Suprapubic skin (tissue), 4 donors: ENCODE results near the gene SLC10A3.

Experiments
- EP300 ChIP-seq: sonication (generic); formaldehyde crosslinking; IDR thresholded peaks from one replicate; pipeline ENCODE4 v1.6.1; 2017; ENCODE audit warnings: antibody characterized with exemption
- POLR2A ChIP-seq, 2 donors: fragments of 450-650 bp; IDR thresholded peaks; one replicate each; pipeline ENCODE4 v1.6.1; 2017; ENCODE audit warnings: antibody characterized with exemption in 2 of 2, mild to moderate bottlenecking in 2 of 2, moderate library complexity in 2 of 2
- POLR2AphosphoS5 ChIP-seq, 3 donors: sonication (generic); formaldehyde crosslinking; IDR thresholded peaks; one replicate each; pipeline ENCODE4 v1.6.1; 2017; ENCODE audit warnings: antibody characterized with exemption in 3 of 3
- TF ChIP-seq, protein P1 (sequence below), 2 donors: fragments of 200-600 bp in 1 of 2; fragments of 450-650 bp in 1 of 2; sonication (generic) in 1 of 2; IDR thresholded peaks; one replicate each; pipeline ENCODE4 v1.5.1; 2016 to 2019; ENCODE audit warnings: antibody characterized with exemption in 2 of 2, mild to moderate bottlenecking in 1 of 2, moderate library complexity in 1 of 2

DNA sequence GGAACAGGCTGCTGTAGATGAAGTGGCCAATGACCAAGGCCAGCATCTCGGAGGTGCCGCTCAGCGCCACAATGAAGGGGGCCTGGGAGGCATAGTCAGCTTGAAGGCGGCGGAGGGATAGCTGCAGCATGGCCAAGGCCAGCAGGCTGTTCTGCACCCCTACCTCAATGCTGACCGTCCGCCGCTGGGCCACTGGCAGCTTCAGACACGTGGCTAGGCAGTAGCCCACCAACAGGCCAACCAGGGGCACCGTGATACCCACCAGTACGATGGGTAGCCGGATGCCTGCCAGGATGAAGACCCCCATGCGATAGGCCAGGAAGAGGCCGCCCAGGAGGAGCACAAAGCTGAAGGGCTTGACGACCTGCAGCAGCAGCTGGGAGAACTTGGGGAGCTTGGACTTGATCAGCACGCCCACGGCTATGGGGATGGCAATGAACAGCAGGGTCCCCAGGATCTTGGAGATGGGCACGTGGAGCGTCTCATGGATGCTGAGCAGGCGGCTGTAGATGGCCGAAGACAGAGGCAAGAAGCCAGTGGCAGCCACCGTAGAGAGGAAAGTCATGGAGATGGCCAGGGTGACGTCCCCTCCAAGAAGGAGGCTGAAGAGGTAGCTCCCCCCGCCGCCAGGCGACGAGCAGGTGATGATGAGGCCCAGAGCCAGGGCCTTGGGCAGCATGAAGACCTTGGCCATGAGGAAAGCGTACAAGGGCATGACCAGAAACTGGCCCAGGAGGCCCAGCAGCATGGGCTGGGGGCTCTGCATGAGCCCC lies 2.7 kb downstream of the SLC10A3 start:
- TF ChIP-seq, protein P1, sequence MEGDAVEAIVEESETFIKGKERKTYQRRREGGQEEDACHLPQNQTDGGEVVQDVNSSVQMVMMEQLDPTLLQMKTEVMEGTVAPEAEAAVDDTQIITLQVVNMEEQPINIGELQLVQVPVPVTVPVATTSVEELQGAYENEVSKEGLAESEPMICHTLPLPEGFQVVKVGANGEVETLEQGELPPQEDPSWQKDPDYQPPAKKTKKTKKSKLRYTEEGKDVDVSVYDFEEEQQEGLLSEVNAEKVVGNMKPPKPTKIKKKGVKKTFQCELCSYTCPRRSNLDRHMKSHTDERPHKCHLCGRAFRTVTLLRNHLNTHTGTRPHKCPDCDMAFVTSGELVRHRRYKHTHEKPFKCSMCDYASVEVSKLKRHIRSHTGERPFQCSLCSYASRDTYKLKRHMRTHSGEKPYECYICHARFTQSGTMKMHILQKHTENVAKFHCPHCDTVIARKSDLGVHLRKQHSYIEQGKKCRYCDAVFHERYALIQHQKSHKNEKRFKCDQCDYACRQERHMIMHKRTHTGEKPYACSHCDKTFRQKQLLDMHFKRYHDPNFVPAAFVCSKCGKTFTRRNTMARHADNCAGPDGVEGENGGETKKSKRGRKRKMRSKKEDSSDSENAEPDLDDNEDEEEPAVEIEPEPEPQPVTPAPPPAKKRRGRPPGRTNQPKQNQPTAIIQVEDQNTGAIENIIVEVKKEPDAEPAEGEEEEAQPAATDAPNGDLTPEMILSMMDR (IDR thresholded peaks at IDR 0.05): no peak
- TF ChIP-seq POLR2A (IDR thresholded peaks at IDR 0.05) (no peak), POLR2AphosphoS5 (IDR thresholded peaks at IDR 0.05) (no peak), EP300 (no peak)
